B cell (primary cell): ENCODE results near the gene SPATA3.

Source experiments
- CTCF ChIP-seq: fragments of 200-600 bp; IDR thresholded peaks from one replicate; pipeline ENCODE4 v1.8.0; 2022; ENCODE audit warnings: antibody characterized with exemption, mild to moderate bottlenecking
- EZH2 ChIP-seq: IDR thresholded peaks from 2 replicates; pipeline ENCODE4 v1.6.1; 2012; ENCODE audit warnings: borderline replicate concordance, low read depth, mild to moderate bottlenecking, moderate library complexity, low read length; ENCODE audit not compliant: insufficient read depth, poor library complexity, severe bottlenecking

GRCh38 chr2:230986520-230987136, 9.3 kb upstream of the SPATA3 start:
- TF ChIP-seq CTCF (no peak), EZH2 (no peak)
